Measurements from ENCODE around the gene ABCC5. TPM values are rescaled to one million over a fixed set of nuclear protein-coding genes. Genes with fewer than 3 reads are reported as not detected.

The ABCC5 gene
- total and polyA plus RNA-seq, 7 donors, result 13.8 to 39.6 (median 22.0) TPM

DNA sequence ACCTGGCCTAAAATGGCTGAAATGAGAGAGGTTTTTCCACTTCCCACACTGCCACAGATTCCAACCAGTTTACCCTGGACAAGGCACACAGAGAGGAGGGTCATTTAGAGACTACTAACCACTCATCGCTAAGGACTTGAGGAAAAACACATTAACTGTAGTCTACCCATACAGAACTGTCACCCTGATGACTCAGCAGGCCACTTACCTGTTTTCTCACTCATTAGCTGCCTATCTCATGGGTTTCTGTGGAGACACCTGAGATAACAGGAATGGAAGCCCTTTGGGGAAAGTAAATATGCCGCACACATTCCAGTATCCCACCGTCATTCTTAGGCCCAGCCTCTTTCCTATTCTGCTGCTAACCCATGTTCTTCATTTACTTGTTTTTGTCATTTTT lies 50.0 kb downstream of the ABCC5 start:
- Histone ChIP-seq H3K27me3 (no peaks in the 10 kb centered on the region), H3K4me3 (no peak overlapping the region), H3K9me3 (no peaks in the 10 kb centered on the region), H3K4me1 (peaks cover 0 to 11% (median 6%) of the 10 kb centered on the region in 4 donors), H3K36me3 (peaks cover 8 to 97% (median 23%) of the 10 kb centered on the region in 4 donors), H3K27ac (no peak overlapping the region)
- DNase-seq, result no peak
- WGBS, 2 donors, result 97 to 98% methylated on average over 3 of the region's 3 CpGs
- intact Hi-C loops (cut with DNase I), result no loop called here
- TF ChIP-seq, protein P1, sequence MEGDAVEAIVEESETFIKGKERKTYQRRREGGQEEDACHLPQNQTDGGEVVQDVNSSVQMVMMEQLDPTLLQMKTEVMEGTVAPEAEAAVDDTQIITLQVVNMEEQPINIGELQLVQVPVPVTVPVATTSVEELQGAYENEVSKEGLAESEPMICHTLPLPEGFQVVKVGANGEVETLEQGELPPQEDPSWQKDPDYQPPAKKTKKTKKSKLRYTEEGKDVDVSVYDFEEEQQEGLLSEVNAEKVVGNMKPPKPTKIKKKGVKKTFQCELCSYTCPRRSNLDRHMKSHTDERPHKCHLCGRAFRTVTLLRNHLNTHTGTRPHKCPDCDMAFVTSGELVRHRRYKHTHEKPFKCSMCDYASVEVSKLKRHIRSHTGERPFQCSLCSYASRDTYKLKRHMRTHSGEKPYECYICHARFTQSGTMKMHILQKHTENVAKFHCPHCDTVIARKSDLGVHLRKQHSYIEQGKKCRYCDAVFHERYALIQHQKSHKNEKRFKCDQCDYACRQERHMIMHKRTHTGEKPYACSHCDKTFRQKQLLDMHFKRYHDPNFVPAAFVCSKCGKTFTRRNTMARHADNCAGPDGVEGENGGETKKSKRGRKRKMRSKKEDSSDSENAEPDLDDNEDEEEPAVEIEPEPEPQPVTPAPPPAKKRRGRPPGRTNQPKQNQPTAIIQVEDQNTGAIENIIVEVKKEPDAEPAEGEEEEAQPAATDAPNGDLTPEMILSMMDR (IDR thresholded peaks at IDR 0.05), result no peak
- TF ChIP-seq EP300 (IDR thresholded peaks at IDR 0.05), result no peak
- TF ChIP-seq POLR2AphosphoS5 (IDR thresholded peaks at IDR 0.05), result no peak
- no peak for TF ChIP-seq POLR2A (IDR thresholded peaks at IDR 0.05)

DNA sequence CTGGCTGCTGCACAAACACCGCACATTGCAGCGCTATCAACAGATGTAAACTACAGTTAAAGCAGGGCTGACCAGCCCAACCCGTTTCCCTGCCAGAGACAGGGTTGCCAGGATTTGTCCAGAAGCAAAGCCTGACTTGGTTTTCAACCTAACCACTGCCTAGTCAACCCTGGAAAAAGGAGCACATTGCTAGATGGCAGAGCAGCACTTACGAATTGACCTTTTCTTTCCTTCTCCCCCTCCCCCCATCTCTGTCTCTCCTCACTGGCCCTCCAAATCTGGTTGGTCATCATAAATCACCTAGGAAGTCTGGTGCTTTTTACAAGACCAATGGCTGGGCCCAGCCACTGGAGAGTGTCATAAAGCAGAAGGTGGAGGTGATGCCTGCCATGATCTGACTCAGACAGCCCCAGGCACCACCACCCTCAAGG lies 51.3 kb downstream of the ABCC5 start:
- peaks cover 0 to 96% (median 18%) of the 10 kb centered on the region in 4 donors for H3K36me3 ChIP-seq
- H3K4me3 ChIP-seq, result no peak overlapping the region
- H3K27ac ChIP-seq, result no peak overlapping the region
- intact Hi-C loops (cut with DNase I), result no loop called here
- peaks cover 0 to 11% (median 6%) of the 10 kb centered on the region in 4 donors for H3K4me1 ChIP-seq
- no peaks in the 10 kb centered on the region for H3K27me3 ChIP-seq
- TF ChIP-seq POLR2AphosphoS5 (IDR thresholded peaks at IDR 0.05), result peak in 2 of 4 donors; percentile 10 to 21
- TF ChIP-seq, protein P1 (IDR thresholded peaks at IDR 0.05), result no peak
- TF ChIP-seq EP300 (IDR thresholded peaks at IDR 0.05), result no peak
- no peak for TF ChIP-seq POLR2A (IDR thresholded peaks at IDR 0.05)
- no peaks in the 10 kb centered on the region for H3K9me3 ChIP-seq
- no peak for DNase-seq
- WGBS, 2 donors, result 86 to 90% methylated on average over 4 of the region's 4 CpGs

DNA sequence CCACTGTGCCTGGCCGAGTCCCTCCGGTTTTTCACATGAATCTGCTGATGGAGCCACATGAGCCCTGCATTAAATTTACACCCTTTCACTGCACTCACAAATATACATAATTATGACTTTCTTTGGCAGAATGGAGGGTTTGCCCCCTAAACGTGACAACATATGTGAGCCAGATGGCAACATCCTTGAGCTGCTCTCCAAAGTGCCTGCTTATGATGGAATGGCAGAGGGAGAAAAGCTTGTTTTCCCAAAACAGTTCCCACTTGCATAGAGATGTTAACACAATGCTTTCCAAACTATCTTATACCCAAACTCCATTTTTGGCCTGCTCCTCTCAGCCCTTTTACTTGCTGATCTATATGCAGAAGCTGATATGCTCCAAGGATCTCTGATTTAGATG lies 54.9 kb downstream of the ABCC5 start:
- Histone ChIP-seq H3K4me1 (peaks cover 0 to 11% (median 6%) of the 10 kb centered on the region in 4 donors), H3K4me3 (no peak overlapping the region), H3K27me3 (no peaks in the 10 kb centered on the region), H3K27ac (no peak overlapping the region), H3K9me3 (no peaks in the 10 kb centered on the region), H3K36me3 (peaks cover 0 to 97% (median 15%) of the 10 kb centered on the region in 4 donors)
- DNase-seq, result no peak
- WGBS, 2 donors, result 91 to 92% methylated on average over 3 of the region's 3 CpGs
- TF ChIP-seq EP300 (IDR thresholded peaks at IDR 0.05), result no peak
- TF ChIP-seq, protein P1 (IDR thresholded peaks at IDR 0.05), result no peak
- no peak for TF ChIP-seq POLR2A (IDR thresholded peaks at IDR 0.05)
- no peak for TF ChIP-seq POLR2AphosphoS5 (IDR thresholded peaks at IDR 0.05)
- intact Hi-C loops (cut with DNase I), result no loop called here

DNA sequence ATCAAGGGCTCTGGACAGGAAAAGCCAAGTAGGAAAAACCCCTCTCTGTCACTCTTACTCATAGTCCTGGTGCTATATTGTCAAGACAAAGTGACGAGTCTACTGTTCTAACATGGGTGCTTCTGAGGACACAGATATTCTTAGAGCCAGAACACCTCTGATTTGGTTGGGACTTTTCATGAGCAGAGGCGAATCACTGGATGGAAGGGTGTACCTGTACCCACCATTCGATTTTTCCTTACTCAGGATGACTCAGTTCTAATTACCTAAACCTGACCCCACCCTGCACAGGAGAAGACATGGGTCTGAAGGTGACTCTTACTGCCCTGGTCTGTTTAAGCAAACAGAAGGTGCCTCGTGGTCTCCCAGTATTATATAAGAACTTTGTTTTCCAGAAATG lies 58.5 kb downstream of the ABCC5 start:
- Histone ChIP-seq H3K4me3 (no peak overlapping the region), H3K36me3 (peaks cover 0 to 79% (median 9%) of the 10 kb centered on the region in 4 donors), H3K27ac (no peak overlapping the region), H3K4me1 (no peaks in the 10 kb centered on the region), H3K27me3 (no peaks in the 10 kb centered on the region), H3K9me3 (no peaks in the 10 kb centered on the region)
- no peak for DNase-seq
- intact Hi-C loops (cut with DNase I), result no loop called here
- TF ChIP-seq EP300 (IDR thresholded peaks at IDR 0.05) (no peak), POLR2AphosphoS5 (IDR thresholded peaks at IDR 0.05) (no peak), POLR2A (IDR thresholded peaks at IDR 0.05) (no peak)
- TF ChIP-seq, protein P1 (IDR thresholded peaks at IDR 0.05), result no peak
- WGBS, 2 donors, result 32 to 68% methylated on average over 4 of the region's 4 CpGs

DNA sequence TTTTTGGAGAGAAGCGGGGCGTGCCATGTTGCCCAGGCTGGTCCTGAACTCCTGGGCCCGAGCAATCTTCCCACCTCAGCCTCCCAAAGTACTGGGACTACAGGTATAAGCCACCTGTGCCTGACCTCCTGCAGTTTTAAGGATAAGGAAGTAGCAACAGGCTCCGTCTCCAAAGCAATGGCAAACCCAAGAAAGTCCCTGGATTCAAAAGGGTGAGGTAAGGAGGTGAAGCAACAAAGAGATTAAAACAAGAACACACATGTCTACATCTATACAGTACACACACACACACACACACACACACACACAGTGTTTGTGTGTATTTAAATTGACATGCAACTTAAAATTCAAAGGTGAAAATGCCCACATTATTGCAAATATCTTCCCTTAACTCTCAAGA lies 58.9 kb downstream of the ABCC5 start:
- Histone ChIP-seq H3K27me3 (no peaks in the 10 kb centered on the region), H3K36me3 (peaks cover 0 to 77% (median 9%) of the 10 kb centered on the region in 4 donors), H3K4me1 (no peaks in the 10 kb centered on the region), H3K4me3 (no peak overlapping the region), H3K9me3 (no peaks in the 10 kb centered on the region), H3K27ac (no peak overlapping the region)
- TF ChIP-seq POLR2AphosphoS5 (IDR thresholded peaks at IDR 0.05) (no peak), EP300 (IDR thresholded peaks at IDR 0.05) (no peak), POLR2A (IDR thresholded peaks at IDR 0.05) (no peak)
- TF ChIP-seq, protein P1 (IDR thresholded peaks at IDR 0.05), result no peak
- WGBS, 2 donors, result 43 to 83% methylated on average over 4 of the region's 4 CpGs
- no peak for DNase-seq
- intact Hi-C loops (cut with DNase I), result no loop called here
